ENCODE measurements around the gene FARSB.

DNA sequence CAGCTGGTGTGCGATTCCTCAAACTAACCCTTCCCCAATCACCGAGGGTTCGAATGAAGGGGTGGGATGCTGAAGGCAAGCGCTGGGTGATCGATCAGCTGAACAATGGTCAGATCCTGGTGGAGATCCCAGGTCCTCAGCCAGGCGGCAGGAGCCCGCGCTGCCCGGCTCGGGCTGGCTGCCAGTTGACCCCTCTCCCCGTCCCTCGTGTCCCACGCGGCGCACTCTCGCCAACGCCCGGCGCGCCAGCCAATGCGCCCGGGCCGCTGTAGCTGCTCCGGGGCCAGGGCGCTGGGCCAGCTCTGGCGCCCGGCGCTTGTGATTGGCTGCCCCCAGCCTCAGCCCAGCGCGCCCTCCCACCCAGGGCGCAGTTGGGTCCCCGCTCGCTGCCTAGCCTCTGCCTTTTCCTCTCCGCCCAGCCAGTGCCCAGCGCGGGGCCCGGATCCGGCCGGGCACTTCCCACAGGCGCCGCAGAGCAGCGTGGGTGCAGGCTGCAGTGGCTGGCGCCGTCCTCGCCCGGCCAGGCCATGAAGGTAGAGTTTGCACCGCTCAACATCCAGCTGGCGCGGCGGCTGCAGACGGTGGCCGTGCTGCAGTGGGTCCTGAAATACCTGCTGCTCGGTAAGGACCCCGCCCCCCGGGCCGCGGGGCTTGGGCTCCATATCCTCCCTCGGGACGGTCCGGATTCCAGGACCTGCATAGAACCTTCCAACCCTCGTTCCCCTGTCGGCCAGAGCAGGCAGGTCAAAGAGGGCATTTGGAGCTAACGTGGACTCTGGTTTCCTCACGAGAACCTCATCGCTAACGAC lies 15.6 kb upstream of the FARSB start, which contains the start of gene MOGAT1:
- no peak for TF ChIP-seq EZH2 (IDR thresholded peaks at IDR 0.05; ENCODE audit: borderline replicate concordance)
- TF ChIP-seq, protein P1, sequence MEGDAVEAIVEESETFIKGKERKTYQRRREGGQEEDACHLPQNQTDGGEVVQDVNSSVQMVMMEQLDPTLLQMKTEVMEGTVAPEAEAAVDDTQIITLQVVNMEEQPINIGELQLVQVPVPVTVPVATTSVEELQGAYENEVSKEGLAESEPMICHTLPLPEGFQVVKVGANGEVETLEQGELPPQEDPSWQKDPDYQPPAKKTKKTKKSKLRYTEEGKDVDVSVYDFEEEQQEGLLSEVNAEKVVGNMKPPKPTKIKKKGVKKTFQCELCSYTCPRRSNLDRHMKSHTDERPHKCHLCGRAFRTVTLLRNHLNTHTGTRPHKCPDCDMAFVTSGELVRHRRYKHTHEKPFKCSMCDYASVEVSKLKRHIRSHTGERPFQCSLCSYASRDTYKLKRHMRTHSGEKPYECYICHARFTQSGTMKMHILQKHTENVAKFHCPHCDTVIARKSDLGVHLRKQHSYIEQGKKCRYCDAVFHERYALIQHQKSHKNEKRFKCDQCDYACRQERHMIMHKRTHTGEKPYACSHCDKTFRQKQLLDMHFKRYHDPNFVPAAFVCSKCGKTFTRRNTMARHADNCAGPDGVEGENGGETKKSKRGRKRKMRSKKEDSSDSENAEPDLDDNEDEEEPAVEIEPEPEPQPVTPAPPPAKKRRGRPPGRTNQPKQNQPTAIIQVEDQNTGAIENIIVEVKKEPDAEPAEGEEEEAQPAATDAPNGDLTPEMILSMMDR (IDR thresholded peaks at IDR 0.05; ENCODE audit: poor library complexity) = no peak
